Progenitor cell of endocrine pancreas (in vitro differentiated cells): ENCODE measurements around the gene PROP1. TPM values are rescaled to one million over a fixed set of nuclear protein-coding genes. Genes with fewer than 3 reads are reported as not detected.

Experiments
- DNase-seq: peaks from one replicate; pipeline ENCODE4 v3.0.0; 2021; ENCODE audit warnings: low spot score; ENCODE audit not compliant: unreplicated experiment
- H3K27ac Mint-ChIP-seq: 2 replicates; pipeline ENCODE4 v1.8.0; 2021; ENCODE audit warnings: mild to moderate bottlenecking, moderate library complexity, mixed read lengths
- H3K27me3 Mint-ChIP-seq: 2 replicates; pipeline ENCODE4 v1.8.0; 2021; ENCODE audit warnings: mixed read lengths
- H3K36me3 Mint-ChIP-seq: 2 replicates; pipeline ENCODE4 v1.8.0; 2022; ENCODE audit warnings: mixed read lengths; ENCODE audit not compliant: insufficient read depth
- H3K4me1 Mint-ChIP-seq: 2 replicates; pipeline ENCODE4 v1.8.0; 2021; ENCODE audit warnings: low read depth, mixed read lengths
- H3K4me3 Mint-ChIP-seq: 2 replicates; pipeline ENCODE4 v1.8.0; 2021; ENCODE audit warnings: low read depth, mild to moderate bottlenecking, moderate library complexity, mixed read lengths
- H3K9me3 Mint-ChIP-seq: 2 replicates; pipeline ENCODE4 v1.8.0; 2021; ENCODE audit warnings: low read depth, mixed read lengths
- CTCF ChIP-seq: fragments of 200-600 bp; sonication (generic); IDR thresholded peaks from one replicate; pipeline ENCODE4 v1.5.0; 2021; ENCODE audit warnings: antibody characterized with exemption, mild to moderate bottlenecking; ENCODE audit not compliant: unreplicated experiment
- total RNA-seq: library from RNA; stranded (reverse); gene quantifications from 2 replicates; pipeline ENCODE4 v1.2.1, GENCODE V29; 2021

PROP1 gene
- total RNA-seq, 1 donor from 2014 or later, result not detected

GRCh38 chr5:177966009-177966838, 29.8 kb downstream of the PROP1 start:
- Mint-ChIP-seq H3K9me3 (peaks cover 4% of the 10 kb centered on the region), H3K36me3 (peaks cover 2% of the 10 kb centered on the region), H3K4me3 (no peak overlapping the region), H3K27me3 (no peaks in the 10 kb centered on the region), H3K27ac (no peak overlapping the region), H3K4me1 (no peaks in the 10 kb centered on the region)
- TF ChIP-seq CTCF, result no peak
- no peak for DNase-seq

- Mint-ChIP-seq H3K4me3 (no peak overlapping the region), H3K9me3 (peaks cover 5% of the 10 kb centered on the region), H3K4me1 (no peaks in the 10 kb centered on the region), H3K27ac (no peak overlapping the region), H3K36me3 (peaks cover 9% of the 10 kb centered on the region), H3K27me3 (no peaks in the 10 kb centered on the region)
- no peak for DNase-seq
- no peak for TF ChIP-seq CTCF
Observed at GRCh38 chr5:177964471-177964870, 31.6 kb downstream of the PROP1 start.

- Mint-ChIP-seq H3K36me3 (peaks cover 12% of the 10 kb centered on the region), H3K27me3 (no peaks in the 10 kb centered on the region), H3K4me3 (no peak overlapping the region), H3K9me3 (peaks cover 5% of the 10 kb centered on the region), H3K4me1 (no peaks in the 10 kb centered on the region), H3K27ac (peak overlapping the region; percentile 35)
- no peak for DNase-seq
- TF ChIP-seq CTCF, result no peak
Observed at GRCh38 chr5:177963966-177964365, 32.1 kb downstream of the PROP1 start.

- Mint-ChIP-seq H3K9me3 (peaks cover 5% of the 10 kb centered on the region), H3K27me3 (no peaks in the 10 kb centered on the region), H3K4me3 (no peak overlapping the region), H3K27ac (no peak overlapping the region), H3K4me1 (no peaks in the 10 kb centered on the region), H3K36me3 (peaks cover 12% of the 10 kb centered on the region)
- TF ChIP-seq CTCF, result no peak
- no peak for DNase-seq
Observed at GRCh38 chr5:177959315-177959714, 36.7 kb downstream of the PROP1 start.

- Mint-ChIP-seq H3K36me3 (peaks cover 12% of the 10 kb centered on the region), H3K4me3 (no peak overlapping the region), H3K27me3 (no peaks in the 10 kb centered on the region), H3K9me3 (peaks cover 5% of the 10 kb centered on the region), H3K27ac (no peak overlapping the region), H3K4me1 (no peaks in the 10 kb centered on the region)
- no peak for DNase-seq
- TF ChIP-seq CTCF, result no peak
Observed at GRCh38 chr5:177958696-177959095, 37.3 kb downstream of the PROP1 start.
